Astrocyte of the cerebellum (primary cell): ENCODE measurements around the gene MEI1.

ENCODE experiments used
- DNase-seq: peaks from one replicate; pipeline ENCODE4 v3.0.0-alpha.2; 2011; ENCODE audit warnings: low read depth
- H3K4me3 ChIP-seq: 2 replicates; pipeline ENCODE4 v1.5.1; 2011; ENCODE audit warnings: mild to moderate bottlenecking, low read depth, low read length, moderate library complexity
- in situ Hi-C: cut with HindIII; loops from 2 replicates; pipeline ENCODE4 v1.10.0; 2017; ENCODE audit warnings: low sequenced_read_pairs
- TF ChIP-seq, protein P1 (sequence below): IDR thresholded peaks from 2 replicates; pipeline ENCODE4 v1.5.1; 2012; ENCODE audit warnings: low read length, low read depth, moderate library complexity, mild to moderate bottlenecking; ENCODE audit errors: missing control alignments

Gene MEI1

DNA sequence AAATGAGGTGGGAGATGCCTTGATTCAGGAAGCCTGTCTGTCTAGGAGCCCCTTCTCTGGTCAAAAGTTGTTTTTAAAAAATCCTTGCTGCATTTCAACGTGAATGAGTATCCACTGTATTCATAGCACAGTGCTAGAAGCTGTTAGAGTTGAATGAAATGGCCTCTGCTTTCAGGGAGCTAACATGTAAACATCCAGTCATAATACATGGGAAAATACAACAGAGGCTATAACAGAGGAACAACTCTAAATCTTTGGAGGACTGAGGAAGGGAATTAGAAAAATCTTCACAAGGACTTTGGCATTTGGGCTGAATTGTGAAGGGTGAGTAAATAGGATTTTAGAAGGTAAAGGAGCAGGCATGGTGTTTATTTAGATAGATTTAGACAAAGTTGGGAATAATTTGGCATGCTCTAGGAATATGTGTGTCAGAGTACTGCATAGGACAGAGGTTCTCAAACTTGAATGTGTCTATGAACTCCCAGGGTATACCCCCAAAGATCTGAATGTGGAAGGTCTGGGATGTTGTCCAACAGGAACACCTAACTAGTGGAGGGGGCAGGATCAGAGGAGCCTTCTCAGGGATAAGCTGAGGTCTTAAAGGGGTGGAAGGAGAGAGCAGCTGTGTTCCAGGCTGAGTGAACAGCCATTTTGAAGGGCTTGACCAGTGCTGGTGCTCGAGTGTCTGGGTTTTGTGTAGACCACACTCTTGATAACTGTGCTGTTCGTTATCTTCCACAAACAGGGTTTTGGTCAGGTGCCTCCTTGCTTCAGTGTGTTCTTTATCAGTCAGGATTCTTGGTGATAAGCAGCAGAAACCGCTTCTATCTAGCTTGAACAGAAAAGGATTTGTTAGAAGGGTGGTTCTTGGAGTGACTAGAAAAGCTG is 146.3 kb downstream of the MEI1 start:
- in situ Hi-C loops: no loop called here
- TF ChIP-seq, protein P1, sequence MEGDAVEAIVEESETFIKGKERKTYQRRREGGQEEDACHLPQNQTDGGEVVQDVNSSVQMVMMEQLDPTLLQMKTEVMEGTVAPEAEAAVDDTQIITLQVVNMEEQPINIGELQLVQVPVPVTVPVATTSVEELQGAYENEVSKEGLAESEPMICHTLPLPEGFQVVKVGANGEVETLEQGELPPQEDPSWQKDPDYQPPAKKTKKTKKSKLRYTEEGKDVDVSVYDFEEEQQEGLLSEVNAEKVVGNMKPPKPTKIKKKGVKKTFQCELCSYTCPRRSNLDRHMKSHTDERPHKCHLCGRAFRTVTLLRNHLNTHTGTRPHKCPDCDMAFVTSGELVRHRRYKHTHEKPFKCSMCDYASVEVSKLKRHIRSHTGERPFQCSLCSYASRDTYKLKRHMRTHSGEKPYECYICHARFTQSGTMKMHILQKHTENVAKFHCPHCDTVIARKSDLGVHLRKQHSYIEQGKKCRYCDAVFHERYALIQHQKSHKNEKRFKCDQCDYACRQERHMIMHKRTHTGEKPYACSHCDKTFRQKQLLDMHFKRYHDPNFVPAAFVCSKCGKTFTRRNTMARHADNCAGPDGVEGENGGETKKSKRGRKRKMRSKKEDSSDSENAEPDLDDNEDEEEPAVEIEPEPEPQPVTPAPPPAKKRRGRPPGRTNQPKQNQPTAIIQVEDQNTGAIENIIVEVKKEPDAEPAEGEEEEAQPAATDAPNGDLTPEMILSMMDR: no peak
- no peak overlapping the region for H3K4me3 ChIP-seq
- no peak for DNase-seq

DNA sequence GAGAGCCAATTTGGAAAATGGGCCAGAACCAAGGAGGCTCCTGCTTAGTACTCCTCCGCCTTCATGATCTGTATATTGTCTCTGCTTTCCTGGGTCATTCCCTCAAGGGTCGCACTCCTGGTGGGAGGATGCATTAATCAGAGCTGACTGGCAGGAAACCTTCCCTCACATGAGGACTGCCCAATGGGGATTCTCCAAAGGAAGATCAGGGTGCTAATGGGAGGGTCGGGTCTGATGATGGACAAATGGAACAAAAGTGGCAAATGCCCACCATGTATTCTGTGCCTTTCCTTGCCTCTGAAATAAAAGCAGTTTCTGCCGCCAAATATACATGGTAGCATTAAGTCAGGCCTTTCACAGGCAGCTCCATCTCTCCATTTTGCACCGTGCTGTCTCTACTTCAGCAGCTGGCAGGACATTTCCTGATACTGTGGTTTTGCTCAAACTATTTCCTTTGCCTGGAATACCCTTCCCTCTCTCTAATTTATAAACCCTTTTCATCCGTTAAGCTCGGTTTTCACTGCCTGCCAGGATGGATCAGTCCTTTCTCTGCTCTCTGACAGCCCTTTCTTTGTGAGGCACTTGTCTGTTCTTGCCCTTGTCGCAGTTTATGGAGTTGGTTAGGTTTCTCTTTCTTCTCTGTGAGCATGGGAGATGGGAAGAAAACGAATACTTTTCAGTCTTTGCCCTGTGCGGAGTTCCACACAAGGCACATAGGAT is 147.1 kb downstream of the MEI1 start:
- no peak for DNase-seq
- in situ Hi-C loops: no loop called here
- TF ChIP-seq, protein P1: no peak
- H3K4me3 ChIP-seq: no peak overlapping the region

DNA sequence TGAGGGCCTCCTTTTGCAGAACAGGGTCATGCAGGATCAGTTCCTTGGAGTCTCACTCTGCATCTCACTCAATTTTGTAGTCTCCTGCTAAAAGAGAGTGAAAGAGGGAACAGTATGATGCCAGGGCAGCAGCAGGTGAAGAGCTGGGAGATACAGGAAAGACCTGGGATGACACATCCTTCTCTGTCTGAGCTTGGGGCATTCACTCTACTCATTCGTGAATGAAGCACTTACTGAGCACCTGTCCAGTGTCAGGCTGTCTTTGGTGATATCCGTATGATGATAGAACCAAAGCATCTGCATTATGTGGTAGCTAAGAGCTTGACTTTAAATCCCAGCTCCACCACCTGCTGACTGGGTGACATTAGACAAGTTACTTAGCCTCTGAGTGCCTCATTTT is 148.0 kb downstream of the MEI1 start:
- no peak overlapping the region for H3K4me3 ChIP-seq
- TF ChIP-seq, protein P1: no peak
- in situ Hi-C loops: no loop called here
- DNase-seq: no peak

DNA sequence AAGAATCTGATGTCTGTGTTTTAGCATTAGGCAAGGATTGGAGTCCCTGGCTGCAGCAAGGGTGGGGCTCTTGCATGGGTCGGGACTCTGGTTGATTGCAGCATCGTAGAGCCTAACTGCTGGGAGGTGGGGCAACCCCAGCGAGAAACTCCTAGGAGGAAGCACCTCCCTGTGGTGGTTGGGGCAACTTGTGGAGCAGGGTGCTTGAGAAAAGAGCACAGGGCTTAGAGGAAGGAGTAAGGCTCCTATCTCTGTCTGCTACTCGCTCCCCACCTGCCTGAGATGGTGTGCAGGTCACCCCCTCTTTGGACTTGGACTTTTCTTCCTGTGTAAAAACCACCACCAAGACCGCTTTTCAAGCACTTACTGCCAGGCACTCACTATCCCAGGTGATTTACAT is 149.2 kb downstream of the MEI1 start:
- no peak overlapping the region for H3K4me3 ChIP-seq
- TF ChIP-seq, protein P1: no peak
- DNase-seq: no peak
- in situ Hi-C loops: no loop called here
